NCI-H2196 treated with DMSO at 0.1 percent for 48 hours (cell line): ENCODE measurements around the gene KRTDAP.

Experiments
- DNase-seq: peaks from one replicate; lab custom pipeline; 2025; ENCODE audit not compliant: unreplicated experiment; lab: John Stamatoyannopoulos, UW

KRTDAP gene

GRCh38 chr19:35490364-35490763, at the start of gene KRTDAP:
Gene KRTDAP, minus strand, starts transcription at chr19:35490464. Its CDS starts 22 bp downstream, at chr19:35490442.
- no peak for DNase-seq

- DNase-seq: no peak
These were observed 49.6 kb upstream of the KRTDAP start for GRCh38 chr19:35539850-35540249.

GRCh38 chr19:35539314-35539713, 49.0 kb upstream of the KRTDAP start:
- no peak for DNase-seq

GRCh38 chr19:35534803-35535480, 44.7 kb upstream of the KRTDAP start:
- no peak for DNase-seq

GRCh38 chr19:35533822-35534392, 43.6 kb upstream of the KRTDAP start:
- DNase-seq: no peak

- no peak for DNase-seq
These were observed 43.0 kb upstream of the KRTDAP start, which contains the start of gene GAPDHS for GRCh38 chr19:35533201-35533821. Gene GAPDHS, plus strand, starts transcription at chr19:35533456. Its CDS starts 72 bp downstream, at chr19:35533528.

GRCh38 chr19:35531291-35531690, 41.0 kb upstream of the KRTDAP start:
- DNase-seq: no peak

GRCh38 chr19:35529241-35530218, 39.3 kb upstream of the KRTDAP start:
- no peak for DNase-seq

- DNase-seq: no peak
These were observed 38.2 kb upstream of the KRTDAP start, which contains the start of gene SBSN for GRCh38 chr19:35528218-35529038. Gene SBSN, minus strand, starts transcription at chr19:35528311. Its CDS starts 30 bp downstream, at chr19:35528281.

GRCh38 chr19:35525873-35526272, 35.6 kb upstream of the KRTDAP start:
- DNase-seq: no peak

- DNase-seq: no peak
These were observed 34.0 kb upstream of the KRTDAP start for GRCh38 chr19:35524181-35524837.

- DNase-seq: no peak
These were observed 32.6 kb upstream of the KRTDAP start for GRCh38 chr19:35522745-35523327.

GRCh38 chr19:35521124-35521743, 31.0 kb upstream of the KRTDAP start:
- no peak for DNase-seq

GRCh38 chr19:35519291-35519690, 29.0 kb upstream of the KRTDAP start:
- DNase-seq: no peak

- DNase-seq: no peak
These were observed 28.0 kb upstream of the KRTDAP start for GRCh38 chr19:35518313-35518712.

- DNase-seq: no peak
These were observed 27.1 kb upstream of the KRTDAP start for GRCh38 chr19:35517342-35517741.

- no peak for DNase-seq
These were observed 26.0 kb upstream of the KRTDAP start for GRCh38 chr19:35516310-35516709.

- no peak for DNase-seq
These were observed 24.1 kb upstream of the KRTDAP start for GRCh38 chr19:35514282-35514809.
